OCI-LY3 (cell line): ENCODE results near the gene DNM3.

Source experiments
- EZH2phosphoT487 ChIP-seq: fragments of 200-600 bp; shearing (Covaris generic); IDR thresholded peaks from 2 replicates; pipeline ENCODE4 v1.6.1; 2018; ENCODE audit warnings: antibody characterized with exemption, mixed run types, low read depth
- TF ChIP-seq, protein P1 (sequence below): fragments of 200-600, 300-600 bp; sonication (generic); IDR thresholded peaks from 2 replicates; pipeline ENCODE4 v1.5.1; 2014; ENCODE audit warnings: antibody characterized with exemption, low read length, low read depth

GRCh38 chr1:172269644-172270043 lies 428.3 kb downstream of the DNM3 start:
- TF ChIP-seq, protein P1, sequence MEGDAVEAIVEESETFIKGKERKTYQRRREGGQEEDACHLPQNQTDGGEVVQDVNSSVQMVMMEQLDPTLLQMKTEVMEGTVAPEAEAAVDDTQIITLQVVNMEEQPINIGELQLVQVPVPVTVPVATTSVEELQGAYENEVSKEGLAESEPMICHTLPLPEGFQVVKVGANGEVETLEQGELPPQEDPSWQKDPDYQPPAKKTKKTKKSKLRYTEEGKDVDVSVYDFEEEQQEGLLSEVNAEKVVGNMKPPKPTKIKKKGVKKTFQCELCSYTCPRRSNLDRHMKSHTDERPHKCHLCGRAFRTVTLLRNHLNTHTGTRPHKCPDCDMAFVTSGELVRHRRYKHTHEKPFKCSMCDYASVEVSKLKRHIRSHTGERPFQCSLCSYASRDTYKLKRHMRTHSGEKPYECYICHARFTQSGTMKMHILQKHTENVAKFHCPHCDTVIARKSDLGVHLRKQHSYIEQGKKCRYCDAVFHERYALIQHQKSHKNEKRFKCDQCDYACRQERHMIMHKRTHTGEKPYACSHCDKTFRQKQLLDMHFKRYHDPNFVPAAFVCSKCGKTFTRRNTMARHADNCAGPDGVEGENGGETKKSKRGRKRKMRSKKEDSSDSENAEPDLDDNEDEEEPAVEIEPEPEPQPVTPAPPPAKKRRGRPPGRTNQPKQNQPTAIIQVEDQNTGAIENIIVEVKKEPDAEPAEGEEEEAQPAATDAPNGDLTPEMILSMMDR: peak; percentile 8; the same call in 1 of the 2 replicates
- TF ChIP-seq EZH2phosphoT487: no peak
